A673 (cell line): ENCODE data around the gene IQGAP2. TPM values are rescaled to one million over a fixed set of nuclear protein-coding genes. Genes with fewer than 3 reads are reported as not detected.
A peak's percentile ranks its signal among the peaks of the same experiment; 100 is the strongest.

Experiments used
- BruUV-seq: library from RNA; stranded (reverse); fragments of 400-500 nt; replicated peaks from 2 replicates; lab custom pipeline; 2021; lab: Mats Ljungman, UMichigan
- CTCF ChIA-PET: fragments of 300-600 bp; sonication (Branson Sonifier 250); formaldehyde crosslinking; loops from one replicate; lab custom pipeline; 2022; ENCODE audit warnings: antibody characterized with exemption; lab: Charles Lee
- POLR2A ChIA-PET: fragments of 300-600 bp; sonication (Branson Sonifier 250); formaldehyde crosslinking; loops from one replicate; lab custom pipeline; 2022; ENCODE audit warnings: antibody characterized with exemption; ENCODE audit not compliant: low non-redundant PET; lab: Charles Lee
- DNase-seq: peaks from one replicate; pipeline ENCODE4 v3.0.0-alpha.2; 2015; ENCODE audit warnings: low spot score
- H3K27ac ChIP-seq: fragments of 200-600 bp; sonication (generic); 2 replicates; pipeline ENCODE4 v1.5.1; 2016; ENCODE audit warnings: mixed run types, low read depth, mild to moderate bottlenecking, mixed read lengths, antibody characterized with exemption, low read length; ENCODE audit not compliant: poor library complexity, severe bottlenecking
- H3K27me3 ChIP-seq: fragments of 200-600 bp; sonication (generic); replicated peaks from 2 replicates; pipeline ENCODE4 v1.6.1; 2017; ENCODE audit warnings: mixed run types, low read depth, mild to moderate bottlenecking, mixed read lengths, antibody characterized with exemption, low read length; ENCODE audit not compliant: insufficient read depth, poor library complexity
- H3K36me3 ChIP-seq: fragments of 200-600 bp; sonication (generic); 2 replicates; pipeline ENCODE4 v1.6.1; 2016; ENCODE audit warnings: mixed run types, mild to moderate bottlenecking, mixed read lengths, antibody characterized with exemption, low read length; ENCODE audit not compliant: insufficient read depth, poor library complexity, severe bottlenecking
- H3K4me1 ChIP-seq: fragments of 200-600 bp; sonication (generic); 2 replicates; pipeline ENCODE4 v1.6.1; 2017; ENCODE audit warnings: mixed run types, mild to moderate bottlenecking, mixed read lengths, antibody characterized with exemption, low read length; ENCODE audit not compliant: insufficient read depth, poor library complexity, severe bottlenecking
- H3K4me3 ChIP-seq: fragments of 200-600 bp; sonication (generic); 2 replicates; pipeline ENCODE4 v1.5.1; 2016; ENCODE audit warnings: low read depth, mixed run types, mild to moderate bottlenecking, mixed read lengths, low read length; ENCODE audit not compliant: poor library complexity, severe bottlenecking
- H3K9me3 ChIP-seq: fragments of 200-600 bp; sonication (generic); 2 replicates; pipeline ENCODE4 v1.6.1; 2016; ENCODE audit warnings: mixed run types, low read depth, mild to moderate bottlenecking, mixed read lengths, antibody characterized with exemption, low read length; ENCODE audit not compliant: poor library complexity, severe bottlenecking
- CTCF ChIP-seq: fragments of 300-800, 200-600 bp; sonication (generic); conservative IDR thresholded peaks from 2 replicates; pipeline ENCODE4 v1.5.1; 2017; ENCODE audit warnings: low read depth, mild to moderate bottlenecking, antibody characterized with exemption, low read length, moderate library complexity, mixed read lengths
- EZH2 ChIP-seq: fragments of 200-600 bp; sonication (generic); IDR thresholded peaks from 2 replicates; pipeline ENCODE4 v1.6.1; 2017; ENCODE audit warnings: borderline replicate concordance, low read depth, mild to moderate bottlenecking, mixed read lengths, antibody characterized with exemption, low read length; ENCODE audit not compliant: poor library complexity, severe bottlenecking
- intact Hi-C: fragments of 100-400 bp; cut with micrococcal nuclease; formaldehyde crosslinking; loops from one replicate; pipeline ENCODE4 v1.10.0; 2022; ENCODE audit not compliant: unreplicated experiment
- total RNA-seq: library from RNA; stranded (reverse); gene quantifications from 2 replicates; pipeline ENCODE4 v1.2.3, GENCODE V29; 2021

IQGAP2 gene
- total RNA-seq, 1 experiment from 2014 or later: 26.8 TPM

GRCh38 chr5:76690704-76691466 is 287.8 kb downstream of the IQGAP2 start:
- intact Hi-C loops: no loop called here
- Histone ChIP-seq H3K27ac (no peak overlapping the region), H3K9me3 (no peaks in the 10 kb centered on the region), H3K36me3 (peaks cover 5% of the 10 kb centered on the region), H3K27me3 (no peaks in the 10 kb centered on the region), H3K4me3 (no peak overlapping the region), H3K4me1 (peaks cover 66% of the 10 kb centered on the region)
- TF ChIP-seq EZH2 (no peak), CTCF (no peak)
- ChIA-PET POLR2A (no interaction called here), CTCF (no interaction called here)
- BruUV-seq: no TSS peak
- no peak for DNase-seq

- Histone ChIP-seq H3K27me3 (no peaks in the 10 kb centered on the region), H3K4me3 (no peak overlapping the region), H3K36me3 (peaks cover 4% of the 10 kb centered on the region), H3K27ac (no peak overlapping the region), H3K4me1 (peaks cover 71% of the 10 kb centered on the region), H3K9me3 (no peaks in the 10 kb centered on the region)
- TF ChIP-seq EZH2: no peak
- no peak for TF ChIP-seq CTCF
- DNase-seq: peak; percentile 72
- no TSS peak for BruUV-seq
- POLR2A ChIA-PET: no interaction called here
- intact Hi-C loops: no loop called here
- CTCF ChIA-PET: no interaction called here
These were observed 288.6 kb downstream of the IQGAP2 start for GRCh38 chr5:76691467-76692273.

GRCh38 chr5:76692274-76692540 is 289.1 kb downstream of the IQGAP2 start:
- CTCF ChIA-PET: no interaction called here
- Histone ChIP-seq H3K4me1 (peaks cover 76% of the 10 kb centered on the region), H3K9me3 (no peaks in the 10 kb centered on the region), H3K36me3 (no peaks in the 10 kb centered on the region), H3K27me3 (no peaks in the 10 kb centered on the region), H3K4me3 (no peak overlapping the region), H3K27ac (no peak overlapping the region)
- intact Hi-C loops: no loop called here
- no TSS peak for BruUV-seq
- TF ChIP-seq EZH2 (no peak), CTCF (no peak)
- DNase-seq: no peak
- POLR2A ChIA-PET: interaction anchor here (0.7 kb wide), 1 partner anchor 91 kb away, joined by 4 read pairs; no protein-coding TSS in a partner anchor
